H9 (cell line): ENCODE measurements around the gene CLDN22. TPM values are rescaled to one million over a fixed set of nuclear protein-coding genes. Genes with fewer than 3 reads are reported as not detected.

Experiments used
- DNase-seq: peaks from one replicate; pipeline ENCODE4 v3.0.0-alpha.2; 2017
- H2AFZ ChIP-seq: one replicate; pipeline ENCODE4 v1.6.1; 2013; ENCODE audit warnings: mild to moderate bottlenecking, low read length, control low read depth, moderate library complexity
- H2AK5ac ChIP-seq: 2 replicates; pipeline ENCODE4 v1.6.1; 2013; ENCODE audit warnings: low read length, control low read depth, mixed read lengths; ENCODE audit not compliant: insufficient read length
- H2BK120ac ChIP-seq: one replicate; pipeline ENCODE4 v1.6.1; 2013; ENCODE audit warnings: low read depth, mild to moderate bottlenecking, low read length, control low read depth, inconsistent platforms; ENCODE audit not compliant: poor library complexity, severe bottlenecking
- H2BK12ac ChIP-seq: 2 replicates; pipeline ENCODE4 v1.6.1; 2013; ENCODE audit warnings: low read length, control low read depth, mixed read lengths, low read depth; ENCODE audit not compliant: insufficient read length
- H2BK15ac ChIP-seq: 2 replicates; pipeline ENCODE4 v1.6.1; 2013; ENCODE audit warnings: low read depth, low read length, control low read depth
- H2BK20ac ChIP-seq: one replicate; pipeline ENCODE4 v1.6.1; 2013; ENCODE audit warnings: low read depth, mild to moderate bottlenecking, low read length, control low read depth, inconsistent platforms; ENCODE audit not compliant: poor library complexity, severe bottlenecking
- H2BK5ac ChIP-seq: 2 replicates; pipeline ENCODE4 v1.6.1; 2013; ENCODE audit warnings: low read length, control low read depth, mixed read lengths; ENCODE audit not compliant: insufficient read length
- H3K14ac ChIP-seq: 2 replicates; pipeline ENCODE4 v1.6.1; 2013; ENCODE audit warnings: low read length, control low read depth; ENCODE audit not compliant: insufficient read depth
- H3K18ac ChIP-seq: 2 replicates; pipeline ENCODE4 v1.6.1; 2013; ENCODE audit warnings: low read depth, mild to moderate bottlenecking, mixed read lengths, low read length, control low read depth; ENCODE audit not compliant: insufficient read length
- H3K23ac ChIP-seq: 2 replicates; pipeline ENCODE4 v1.6.1; 2013; ENCODE audit warnings: low read length, control low read depth, mixed read lengths, low read depth; ENCODE audit not compliant: insufficient read length
- H3K23me2 ChIP-seq: 2 replicates; pipeline ENCODE4 v1.6.1; 2013; ENCODE audit warnings: low read depth, mild to moderate bottlenecking, mixed read lengths, low read length, control low read depth; ENCODE audit not compliant: insufficient read length, poor library complexity, severe bottlenecking
- H3K27ac ChIP-seq: 2 replicates; pipeline ENCODE4 v1.5.1; 2013; ENCODE audit warnings: low read length, control low read depth, mixed read lengths, low read depth; ENCODE audit not compliant: insufficient read length
- H3K27me3 ChIP-seq: 2 replicates; pipeline ENCODE4 v1.6.1; 2013; ENCODE audit warnings: low read length, control low read depth, inconsistent platforms; ENCODE audit not compliant: insufficient read depth
- H3K4ac ChIP-seq: 2 replicates; pipeline ENCODE4 v1.6.1; 2013; ENCODE audit warnings: low read depth, mild to moderate bottlenecking, control low read depth, inconsistent platforms, low read length, moderate library complexity
- H3K4me1 ChIP-seq: 2 replicates; pipeline ENCODE4 v1.6.1; 2013; ENCODE audit warnings: low read length, control low read depth, inconsistent platforms; ENCODE audit not compliant: insufficient read depth
- H3K4me2 ChIP-seq: 2 replicates; pipeline ENCODE4 v1.6.1; 2013; ENCODE audit warnings: low read length, control low read depth, mixed read lengths; ENCODE audit not compliant: insufficient read length, insufficient read depth
- H3K56ac ChIP-seq: 2 replicates; pipeline ENCODE4 v1.6.1; 2013; ENCODE audit warnings: low read depth, mild to moderate bottlenecking, mixed read lengths, low read length, control low read depth; ENCODE audit not compliant: insufficient read length
- H3K79me1 ChIP-seq: 2 replicates; pipeline ENCODE4 v1.6.1; 2013; ENCODE audit warnings: low read depth, mild to moderate bottlenecking, moderate library complexity, low read length, control low read depth, inconsistent platforms; ENCODE audit not compliant: insufficient read depth, poor library complexity, severe bottlenecking
- H3K79me2 ChIP-seq: 2 replicates; pipeline ENCODE4 v1.6.1; 2013; ENCODE audit warnings: low read length, control low read depth, inconsistent platforms; ENCODE audit not compliant: insufficient read depth
- H3K9ac ChIP-seq: 2 replicates; pipeline ENCODE4 v1.6.1; 2013; ENCODE audit warnings: low read length, control low read depth, mixed read lengths; ENCODE audit not compliant: insufficient read length; ENCODE audit errors: extremely low read depth
- H3K9me3 ChIP-seq: one replicate; pipeline ENCODE4 v1.6.1; 2013; ENCODE audit warnings: low read depth, low read length, inconsistent platforms; ENCODE audit not compliant: control insufficient read depth
- H3T11ph ChIP-seq: one replicate; pipeline ENCODE4 v1.6.1; 2013; ENCODE audit warnings: mild to moderate bottlenecking, low read length, control low read depth, inconsistent platforms
- H4K20me1 ChIP-seq: one replicate; pipeline ENCODE4 v1.6.1; 2013; ENCODE audit not compliant: control insufficient read depth, insufficient read length, insufficient read depth
- H4K5ac ChIP-seq: 2 replicates; pipeline ENCODE4 v1.6.1; 2013; ENCODE audit warnings: low read depth, mild to moderate bottlenecking, mixed read lengths, low read length, control low read depth; ENCODE audit not compliant: insufficient read length
- H4K8ac ChIP-seq: replicated peaks from 2 replicates; pipeline ENCODE4 v1.6.1; 2013; ENCODE audit warnings: low read length, control low read depth, mixed read lengths, low read depth; ENCODE audit not compliant: insufficient read length
- H4K91ac ChIP-seq: 2 replicates; pipeline ENCODE4 v1.6.1; 2013; ENCODE audit warnings: low read depth, mild to moderate bottlenecking, moderate library complexity, mixed read lengths, low read length, control low read depth; ENCODE audit not compliant: insufficient read length
- H3K27ac Mint-ChIP-seq, 3 experiments: 2 replicates in 2 of 3; 3 replicates in 1 of 3; pipeline ENCODE4 v1.8.0; 2020 to 2021; ENCODE audit warnings: mixed read lengths in 3 of 3, mild to moderate bottlenecking in 1 of 3, moderate library complexity in 1 of 3
- H3K27me3 Mint-ChIP-seq: 2 replicates; pipeline ENCODE4 v1.8.0; 2021; ENCODE audit warnings: low read depth, mild to moderate bottlenecking, moderate library complexity, mixed read lengths
- H3K36me3 Mint-ChIP-seq, 3 experiments: 2 replicates in 2 of 3; 3 replicates in 1 of 3; pipeline ENCODE4 v1.8.0; 2020 to 2021; ENCODE audit warnings: low read depth in 3 of 3, mixed read lengths in 3 of 3; ENCODE audit not compliant: insufficient read depth in 1 of 3
- H3K4me1 Mint-ChIP-seq, 2 experiments: 2 replicates each; pipeline ENCODE4 v1.8.0; 2020; ENCODE audit warnings: mixed read lengths in 2 of 2
- H3K4me3 Mint-ChIP-seq, 2 experiments: 2 replicates in 1 of 2; 3 replicates in 1 of 2; pipeline ENCODE4 v1.8.0; 2020 to 2021; ENCODE audit warnings: mild to moderate bottlenecking in 2 of 2, mixed read lengths in 2 of 2, moderate library complexity in 1 of 2
- H3K9me3 Mint-ChIP-seq, 2 experiments: 2 replicates in 1 of 2; 3 replicates in 1 of 2; pipeline ENCODE4 v1.8.0; 2020; ENCODE audit warnings: mild to moderate bottlenecking in 2 of 2, mixed read lengths in 2 of 2, moderate library complexity in 1 of 2
- WGBS: extraction: QIAGEN DNeasy Blood & Tissue Kit; methylation state at CpG from one replicate; pipeline ENCODE4 v1.1.7; 2013; ENCODE audit warnings: missing lambda C conversion rate, low lambda C conversion rate, mixed read lengths; ENCODE audit not compliant: insufficient read length; ENCODE audit errors: extremely low coverage; 5-methylcytosine and 5-hydroxymethylcytosine counted together
- total RNA-seq: library from RNA; stranded (reverse); gene quantifications from 2 replicates; pipeline ENCODE4 v1.2.1, GENCODE V29; 2021
- TF ChIP-seq, protein P1 (sequence below): fragments of 200-600 bp; sonication (generic); conservative IDR thresholded peaks from 3 replicates; pipeline ENCODE4 v1.8.0; 2021; ENCODE audit warnings: antibody characterized with exemption, mild to moderate bottlenecking

Gene CLDN22
- total RNA-seq, 1 experiment from 2014 or later, result not detected

DNA sequence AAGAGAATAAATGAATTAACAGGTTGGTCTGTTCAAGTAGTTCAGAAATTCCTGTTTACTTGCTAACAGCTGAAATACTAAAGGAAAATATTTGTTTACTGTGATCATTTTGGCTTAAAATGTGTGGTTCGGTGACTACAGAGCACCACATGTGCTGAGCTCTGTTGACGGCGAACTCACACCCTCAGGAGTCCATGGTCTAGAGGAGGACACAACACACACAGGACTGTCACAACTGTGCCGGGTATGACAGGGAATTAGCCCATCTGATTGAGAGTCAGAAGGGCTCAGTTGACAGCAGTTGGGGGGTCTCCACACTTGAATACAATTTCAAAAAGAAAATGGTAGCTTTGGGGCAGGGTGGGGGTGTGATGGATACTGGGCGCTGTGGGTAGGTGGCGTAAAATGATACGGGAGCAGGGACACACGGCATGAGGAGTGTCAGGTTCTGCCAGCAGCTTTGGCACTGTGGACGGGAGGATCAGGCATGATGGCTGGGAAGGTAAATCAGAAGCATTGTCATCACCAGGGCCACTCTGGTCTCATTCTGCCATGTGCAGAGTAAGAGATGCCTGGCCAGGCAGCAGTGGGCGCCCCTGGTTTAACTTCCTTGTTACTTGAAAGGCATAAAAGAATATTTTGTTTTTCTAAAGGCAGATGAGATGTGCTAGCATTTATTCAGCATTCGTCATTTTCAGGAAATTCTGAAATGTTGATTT lies 33.3 kb downstream of the CLDN22 start:
- Histone ChIP-seq H3K9ac (no peak overlapping the region), H3K27me3 (no peaks in the 10 kb centered on the region), H3K9me3 (no peaks in the 10 kb centered on the region), H2BK20ac (no peak overlapping the region), H3K23ac (no peak overlapping the region), H4K91ac (no peak overlapping the region), H4K20me1 (no peaks in the 10 kb centered on the region), H3K18ac (no peak overlapping the region), H2BK5ac (no peak overlapping the region), H4K8ac (no peak overlapping the region), H3K79me1 (no peaks in the 10 kb centered on the region), H2BK12ac (no peak overlapping the region), H3K4ac (no peak overlapping the region), H3T11ph (no peak overlapping the region), H3K79me2 (no peaks in the 10 kb centered on the region), H3K27ac (no peak overlapping the region), H4K5ac (no peak overlapping the region), H3K4me1 (no peaks in the 10 kb centered on the region), H3K4me2 (no peak overlapping the region), H3K56ac (no peak overlapping the region), H2AFZ (no peak overlapping the region), H3K14ac (no peak overlapping the region), H2BK120ac (no peak overlapping the region), H2AK5ac (no peak overlapping the region), H2BK15ac (no peak overlapping the region), H3K23me2 (no peaks in the 10 kb centered on the region)
- Mint-ChIP-seq H3K4me1 (peaks cover 3 to 5% of the 10 kb centered on the region in 2 experiments; a peak in 3 of 4 replicates), H3K9me3 (no peaks in the 10 kb centered on the region), H3K36me3 (peaks cover 59 to 85% (median 83%) of the 10 kb centered on the region in 3 experiments), H3K4me3 (no peak overlapping the region), H3K27ac (peak overlapping the region in 1 of 3 experiments; percentile 78; a peak in 1 of 7 replicates), H3K27me3 (no peaks in the 10 kb centered on the region; the same call in 1 of the 2 replicates)
- WGBS, result no CpG with 5 or more reads among the region's 11 CpGs
- no peak for DNase-seq
- TF ChIP-seq, protein P1, sequence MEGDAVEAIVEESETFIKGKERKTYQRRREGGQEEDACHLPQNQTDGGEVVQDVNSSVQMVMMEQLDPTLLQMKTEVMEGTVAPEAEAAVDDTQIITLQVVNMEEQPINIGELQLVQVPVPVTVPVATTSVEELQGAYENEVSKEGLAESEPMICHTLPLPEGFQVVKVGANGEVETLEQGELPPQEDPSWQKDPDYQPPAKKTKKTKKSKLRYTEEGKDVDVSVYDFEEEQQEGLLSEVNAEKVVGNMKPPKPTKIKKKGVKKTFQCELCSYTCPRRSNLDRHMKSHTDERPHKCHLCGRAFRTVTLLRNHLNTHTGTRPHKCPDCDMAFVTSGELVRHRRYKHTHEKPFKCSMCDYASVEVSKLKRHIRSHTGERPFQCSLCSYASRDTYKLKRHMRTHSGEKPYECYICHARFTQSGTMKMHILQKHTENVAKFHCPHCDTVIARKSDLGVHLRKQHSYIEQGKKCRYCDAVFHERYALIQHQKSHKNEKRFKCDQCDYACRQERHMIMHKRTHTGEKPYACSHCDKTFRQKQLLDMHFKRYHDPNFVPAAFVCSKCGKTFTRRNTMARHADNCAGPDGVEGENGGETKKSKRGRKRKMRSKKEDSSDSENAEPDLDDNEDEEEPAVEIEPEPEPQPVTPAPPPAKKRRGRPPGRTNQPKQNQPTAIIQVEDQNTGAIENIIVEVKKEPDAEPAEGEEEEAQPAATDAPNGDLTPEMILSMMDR, result no peak
